ENCODE data around the gene ARHGEF16.

Gene ARHGEF16

GRCh38 chr1:3423245-3423829 is 31.1 kb upstream of the ARHGEF16 start:
- no peak for DNase-seq (ENCODE audit: low read depth in 2 of 2)
- H3K4me3 ChIP-seq (replicated peaks in 1 of 2; ENCODE audit: low read depth in 2 of 2, low read length in 2 of 2) = no peak overlapping the region
- no peak for TF ChIP-seq CTCF (IDR thresholded peaks at IDR 0.05; ENCODE audit: low read depth, low read length)

- peak in 1 of 2 donors; percentile 2 for DNase-seq (ENCODE audit: low read depth in 2 of 2)
- H3K4me3 ChIP-seq (replicated peaks in 1 of 2; ENCODE audit: low read depth in 2 of 2, low read length in 2 of 2) = no peak overlapping the region
- no peak for TF ChIP-seq CTCF (IDR thresholded peaks at IDR 0.05; ENCODE audit: low read depth, low read length)
Measured at GRCh38 chr1:3423896-3424611, 30.4 kb upstream of the ARHGEF16 start.

GRCh38 chr1:3425486-3426215 is 28.8 kb upstream of the ARHGEF16 start:
- H3K4me3 ChIP-seq (replicated peaks in 1 of 2; ENCODE audit: low read depth in 2 of 2, low read length in 2 of 2) = no peak overlapping the region
- TF ChIP-seq CTCF (IDR thresholded peaks at IDR 0.05; ENCODE audit: low read depth, low read length) = no peak
- no peak for DNase-seq (ENCODE audit: low read depth in 2 of 2)

- DNase-seq (ENCODE audit: low read depth in 2 of 2) = no peak
- H3K4me3 ChIP-seq (replicated peaks in 1 of 2; ENCODE audit: low read depth in 2 of 2, low read length in 2 of 2) = no peak overlapping the region
- no peak for TF ChIP-seq CTCF (IDR thresholded peaks at IDR 0.05; ENCODE audit: low read depth, low read length)
Measured at GRCh38 chr1:3426956-3427535, 27.4 kb upstream of the ARHGEF16 start.

- TF ChIP-seq CTCF (IDR thresholded peaks at IDR 0.05; ENCODE audit: low read depth, low read length) = no peak
- DNase-seq (ENCODE audit: low read depth in 2 of 2) = no peak
Measured at GRCh38 chr1:3427711-3428704, 26.5 kb upstream of the ARHGEF16 start.

GRCh38 chr1:3428899-3429298 is 25.6 kb upstream of the ARHGEF16 start:
- DNase-seq (ENCODE audit: low read depth in 2 of 2) = no peak
- H3K4me3 ChIP-seq (replicated peaks in 1 of 2; ENCODE audit: low read depth in 2 of 2, low read length in 2 of 2) = no peak overlapping the region
- TF ChIP-seq CTCF (IDR thresholded peaks at IDR 0.05; ENCODE audit: low read depth, low read length) = no peak

More at GRCh38 chr1:3427711-3428704, 26.5 kb upstream of the ARHGEF16 start:
- no peak overlapping the region for H3K4me3 ChIP-seq (replicated peaks in 1 of 2; ENCODE audit: low read depth in 2 of 2, low read length in 2 of 2)
